Neuronal stem cell (in vitro differentiated cells): ENCODE measurements around the gene TMEM187.
"Not testable (repeated sequence)": the region's sequence is repeated elsewhere in the genome, so short reads cannot be mapped to it uniquely, and the experiment has no call there.

Experiments
- DNase-seq: peaks from one replicate; pipeline ENCODE4 v3.0.0-alpha.2; 2013; ENCODE audit warnings: low spot score
- H2AFZ ChIP-seq: one replicate; pipeline ENCODE4 v1.6.1; 2013; ENCODE audit warnings: mild to moderate bottlenecking, low read length, inconsistent platforms
- H2AK5ac ChIP-seq: 2 replicates; pipeline ENCODE4 v1.6.1; 2013; ENCODE audit warnings: low read depth, mild to moderate bottlenecking, inconsistent platforms, low read length, moderate library complexity, mixed read lengths
- H2BK120ac ChIP-seq: 2 replicates; pipeline ENCODE4 v1.6.1; 2013; ENCODE audit warnings: low read depth, mild to moderate bottlenecking, inconsistent platforms, low read length, moderate library complexity, mixed read lengths
- H2BK12ac ChIP-seq: one replicate; pipeline ENCODE4 v1.6.1; 2013; ENCODE audit warnings: low read length, inconsistent platforms
- H2BK15ac ChIP-seq: 2 replicates; pipeline ENCODE4 v1.6.1; 2013; ENCODE audit warnings: mild to moderate bottlenecking, low read length, inconsistent platforms, mixed read lengths
- H2BK5ac ChIP-seq: one replicate; pipeline ENCODE4 v1.6.1; 2013; ENCODE audit warnings: inconsistent platforms, mild to moderate bottlenecking, low read length, moderate library complexity
- H3K14ac ChIP-seq: one replicate; pipeline ENCODE4 v1.6.1; 2013; ENCODE audit warnings: low read length, inconsistent platforms
- H3K18ac ChIP-seq: 2 replicates; pipeline ENCODE4 v1.6.1; 2013; ENCODE audit warnings: low read length, inconsistent platforms
- H3K23ac ChIP-seq: 2 replicates; pipeline ENCODE4 v1.6.1; 2013; ENCODE audit warnings: low read depth, mild to moderate bottlenecking, mixed read lengths, low read length, inconsistent platforms; ENCODE audit not compliant: poor library complexity
- H3K27ac ChIP-seq: replicated peaks from 3 replicates; pipeline ENCODE4 v1.5.1; 2013; ENCODE audit warnings: low read length, inconsistent platforms
- H3K27me3 ChIP-seq, 3 experiments: 2 replicates each; pipeline ENCODE4 v1.6.1; 2013; ENCODE audit warnings: low read length in 3 of 3, mild to moderate bottlenecking in 2 of 3, inconsistent platforms in 1 of 3, low read depth in 1 of 3, mixed read lengths in 1 of 3, moderate library complexity in 1 of 3; ENCODE audit not compliant: control insufficient read depth in 3 of 3, insufficient read depth in 3 of 3
- H3K36me3 ChIP-seq, 2 donors: replicated peaks in 1 of 2; 2 replicates each; pipeline ENCODE4 v1.6.1; 2013; ENCODE audit warnings: low read length in 2 of 2; ENCODE audit not compliant: control insufficient read depth in 2 of 2, insufficient read depth in 2 of 2
- H3K4ac ChIP-seq: 2 replicates; pipeline ENCODE4 v1.6.1; 2013; ENCODE audit warnings: inconsistent platforms, mild to moderate bottlenecking, low read length, moderate library complexity
- H3K4me1 ChIP-seq, 2 donors: 1 replicate in 1 of 2; 2 replicates in 1 of 2; pipeline ENCODE4 v1.6.1; 2013; ENCODE audit warnings: low read length in 2 of 2, low read depth in 1 of 2; ENCODE audit not compliant: control insufficient read depth in 2 of 2, insufficient read depth in 1 of 2
- H3K4me2 ChIP-seq: one replicate; pipeline ENCODE4 v1.6.1; 2013; ENCODE audit warnings: mild to moderate bottlenecking, low read length, inconsistent platforms; ENCODE audit not compliant: insufficient read depth, poor library complexity, severe bottlenecking
- H3K4me3 ChIP-seq, 2 donors: 2 replicates each; pipeline ENCODE4 v1.5.1; 2013; ENCODE audit warnings: low read length in 2 of 2, mild to moderate bottlenecking in 2 of 2, inconsistent platforms in 1 of 2, moderate library complexity in 1 of 2
- H3K79me1 ChIP-seq: one replicate; pipeline ENCODE4 v1.6.1; 2013; ENCODE audit warnings: low read depth, mild to moderate bottlenecking, inconsistent platforms, low read length, moderate library complexity
- H3K9ac ChIP-seq: one replicate; pipeline ENCODE4 v1.6.1; 2013; ENCODE audit warnings: mild to moderate bottlenecking, low read depth, low read length, inconsistent platforms; ENCODE audit not compliant: poor library complexity
- H3K9me3 ChIP-seq, 2 donors: replicated peaks in 1 of 2; 2 replicates each; pipeline versions ENCODE3 to v1.6.1; 2013; ENCODE audit warnings: low read length in 2 of 2, mild to moderate bottlenecking in 2 of 2, inconsistent platforms in 1 of 2, low read depth in 1 of 2, mixed read lengths in 1 of 2, moderate library complexity in 1 of 2; ENCODE audit not compliant: control insufficient read depth in 2 of 2, insufficient read depth in 1 of 2
- H4K8ac ChIP-seq: one replicate; pipeline ENCODE4 v1.6.1; 2013; ENCODE audit warnings: low read depth, mild to moderate bottlenecking, inconsistent platforms, low read length, moderate library complexity
- H4K91ac ChIP-seq: one replicate; pipeline ENCODE4 v1.6.1; 2013; ENCODE audit warnings: low read length, low read depth, mild to moderate bottlenecking, inconsistent platforms; ENCODE audit not compliant: poor library complexity
- WGBS, 2 donors: extraction: QIAGEN DNeasy Blood & Tissue Kit; methylation state at CpG; one replicate each; pipeline ENCODE4 v1.1.7; 2013; ENCODE audit warnings: missing lambda C conversion rate in 2 of 2, mixed read lengths in 1 of 2; ENCODE audit not compliant: insufficient read length in 2 of 2, insufficient replicate concordance in 1 of 2; ENCODE audit errors: extremely low coverage in 2 of 2; 5-methylcytosine and 5-hydroxymethylcytosine counted together

The TMEM187 gene

GRCh38 chrX:153994398-153994797 is 21.8 kb downstream of the TMEM187 start:
- H3K4me3 ChIP-seq, H3K4me2 ChIP-seq, H2BK12ac ChIP-seq, H3K14ac ChIP-seq, H4K8ac ChIP-seq, DNase-seq, H3K36me3 ChIP-seq, H3K4ac ChIP-seq, H3K4me1 ChIP-seq, H4K91ac ChIP-seq, H2BK5ac ChIP-seq, H3K79me1 ChIP-seq, H2BK120ac ChIP-seq, H3K27ac ChIP-seq, H3K18ac ChIP-seq, H3K23ac ChIP-seq, H2AK5ac ChIP-seq, H2BK15ac ChIP-seq, H2AFZ ChIP-seq, H3K9ac ChIP-seq, H3K9me3 ChIP-seq: not testable (repeated sequence)
- WGBS, 2 donors = no CpG with 5 or more reads among the region's 5 CpGs
- H3K27me3 ChIP-seq = peaks cover 0 to 29% (median 0%) of the 10 kb centered on the region in 3 experiments

- H3K23ac ChIP-seq = no peak overlapping the region
- H3K4me3 ChIP-seq = no peak overlapping the region
- no peak overlapping the region for H3K4me2 ChIP-seq
- H2BK120ac ChIP-seq = no peak overlapping the region
- no peak overlapping the region for H2BK12ac ChIP-seq
- no peak overlapping the region for H3K14ac ChIP-seq
- H2AK5ac ChIP-seq = no peak overlapping the region
- H3K27ac ChIP-seq = no peak overlapping the region
- H2BK15ac ChIP-seq = no peak overlapping the region
- H3K9ac ChIP-seq = no peak overlapping the region
- H3K79me1 ChIP-seq = no peaks in the 10 kb centered on the region
- WGBS, 2 donors = no CpG with 5 or more reads among the region's 8 CpGs
- H3K4ac ChIP-seq = no peak overlapping the region
- no peaks in the 10 kb centered on the region for H3K36me3 ChIP-seq
- H4K91ac ChIP-seq = no peak overlapping the region
- no peak overlapping the region for H2AFZ ChIP-seq
- H3K18ac ChIP-seq = no peak overlapping the region
- peaks cover 0 to 27% (median 0%) of the 10 kb centered on the region in 3 experiments for H3K27me3 ChIP-seq
- peaks cover 0 to 3% of the 10 kb centered on the region in 2 donors for H3K4me1 ChIP-seq
- H2BK5ac ChIP-seq = no peak overlapping the region
- H3K9me3 ChIP-seq = no peaks in the 10 kb centered on the region
- no peak overlapping the region for H4K8ac ChIP-seq
- no peak for DNase-seq
Measured at GRCh38 chrX:153995504-153995903, 22.9 kb downstream of the TMEM187 start.

- Histone ChIP-seq H3K79me1 (no peaks in the 10 kb centered on the region), H2AK5ac (no peak overlapping the region), H3K9me3 (no peaks in the 10 kb centered on the region), H2BK5ac (no peak overlapping the region), H3K9ac (no peak overlapping the region), H3K23ac (no peak overlapping the region), H3K14ac (no peak overlapping the region), H3K4me3 (no peak overlapping the region), H3K27ac (peak overlapping the region; percentile 64), H2AFZ (no peak overlapping the region), H3K4me2 (peak overlapping the region; percentile 12), H3K4me1 (peaks cover 5 to 12% of the 10 kb centered on the region in 2 donors), H2BK12ac (no peak overlapping the region), H3K27me3 (peaks cover 0 to 28% (median 0%) of the 10 kb centered on the region in 3 experiments), H3K4ac (no peak overlapping the region), H4K8ac (no peak overlapping the region), H4K91ac (no peak overlapping the region), H2BK120ac (no peak overlapping the region), H3K18ac (no peak overlapping the region), H3K36me3 (no peaks in the 10 kb centered on the region), H2BK15ac (no peak overlapping the region)
- no peak for DNase-seq
- WGBS, 2 donors = no CpG with 5 or more reads among the region's 19 CpGs
Measured at GRCh38 chrX:153999359-154000037, 26.9 kb downstream of the TMEM187 start.

GRCh38 chrX:154000051-154000450 is 27.5 kb downstream of the TMEM187 start:
- no CpG with 5 or more reads among the region's 5 CpGs for WGBS, 2 donors
- no peak overlapping the region for H3K4me2 ChIP-seq
- H2BK15ac ChIP-seq = no peak overlapping the region
- no peak overlapping the region for H3K14ac ChIP-seq
- no peak overlapping the region for H3K4ac ChIP-seq
- H2AK5ac ChIP-seq = no peak overlapping the region
- no peak overlapping the region for H2BK120ac ChIP-seq
- no peak overlapping the region for H3K4me3 ChIP-seq
- no peaks in the 10 kb centered on the region for H3K36me3 ChIP-seq
- H4K8ac ChIP-seq = no peak overlapping the region
- no peaks in the 10 kb centered on the region for H3K79me1 ChIP-seq
- no peak overlapping the region for H3K27ac ChIP-seq
- H4K91ac ChIP-seq = no peak overlapping the region
- no peak overlapping the region for H3K9ac ChIP-seq
- H3K4me1 ChIP-seq = peaks cover 5 to 12% of the 10 kb centered on the region in 2 donors
- DNase-seq = no peak
- peaks cover 0 to 25% (median 0%) of the 10 kb centered on the region in 3 experiments for H3K27me3 ChIP-seq
- no peak overlapping the region for H2BK12ac ChIP-seq
- H2AFZ ChIP-seq = no peak overlapping the region
- H3K23ac ChIP-seq = no peak overlapping the region
- H3K9me3 ChIP-seq = no peaks in the 10 kb centered on the region
- H2BK5ac ChIP-seq = no peak overlapping the region
- H3K18ac ChIP-seq = no peak overlapping the region
